Nephron progenitor cell (in vitro differentiated cells): Measurements from ENCODE around the gene BBS1.
A peak's percentile ranks its signal among the peaks of the same experiment; 100 is the strongest.

ENCODE experiments used
- DNase-seq: peaks from one replicate; pipeline ENCODE4 v3.0.0; 2021
- H3K27ac Mint-ChIP-seq: 2 replicates; pipeline ENCODE4 v1.8.0; 2021; ENCODE audit warnings: mild to moderate bottlenecking, moderate library complexity, mixed read lengths
- H3K27me3 Mint-ChIP-seq: 2 replicates; pipeline ENCODE4 v1.8.0; 2021; ENCODE audit warnings: mild to moderate bottlenecking, low read depth, mixed read lengths; ENCODE audit not compliant: poor library complexity
- H3K36me3 Mint-ChIP-seq: 2 replicates; pipeline ENCODE4 v1.8.0; 2021; ENCODE audit warnings: low read depth, mixed read lengths
- H3K4me1 Mint-ChIP-seq: 2 replicates; pipeline ENCODE4 v1.8.0; 2021; ENCODE audit warnings: mixed read lengths
- H3K4me3 Mint-ChIP-seq: 2 replicates; pipeline ENCODE4 v1.8.0; 2021; ENCODE audit warnings: mild to moderate bottlenecking, moderate library complexity, mixed read lengths
- H3K9me3 Mint-ChIP-seq: 2 replicates; pipeline ENCODE4 v1.8.0; 2021; ENCODE audit warnings: mild to moderate bottlenecking, moderate library complexity, mixed read lengths
- TF ChIP-seq, protein P1 (sequence below): fragments of 200-600 bp; sonication (generic); IDR thresholded peaks from 2 replicates; pipeline ENCODE4 v1.5.0; 2021; ENCODE audit warnings: antibody characterized with exemption

The BBS1 gene

GRCh38 chr11:66497206-66497605 lies 13.2 kb upstream of the BBS1 start:
- TF ChIP-seq, protein P1, sequence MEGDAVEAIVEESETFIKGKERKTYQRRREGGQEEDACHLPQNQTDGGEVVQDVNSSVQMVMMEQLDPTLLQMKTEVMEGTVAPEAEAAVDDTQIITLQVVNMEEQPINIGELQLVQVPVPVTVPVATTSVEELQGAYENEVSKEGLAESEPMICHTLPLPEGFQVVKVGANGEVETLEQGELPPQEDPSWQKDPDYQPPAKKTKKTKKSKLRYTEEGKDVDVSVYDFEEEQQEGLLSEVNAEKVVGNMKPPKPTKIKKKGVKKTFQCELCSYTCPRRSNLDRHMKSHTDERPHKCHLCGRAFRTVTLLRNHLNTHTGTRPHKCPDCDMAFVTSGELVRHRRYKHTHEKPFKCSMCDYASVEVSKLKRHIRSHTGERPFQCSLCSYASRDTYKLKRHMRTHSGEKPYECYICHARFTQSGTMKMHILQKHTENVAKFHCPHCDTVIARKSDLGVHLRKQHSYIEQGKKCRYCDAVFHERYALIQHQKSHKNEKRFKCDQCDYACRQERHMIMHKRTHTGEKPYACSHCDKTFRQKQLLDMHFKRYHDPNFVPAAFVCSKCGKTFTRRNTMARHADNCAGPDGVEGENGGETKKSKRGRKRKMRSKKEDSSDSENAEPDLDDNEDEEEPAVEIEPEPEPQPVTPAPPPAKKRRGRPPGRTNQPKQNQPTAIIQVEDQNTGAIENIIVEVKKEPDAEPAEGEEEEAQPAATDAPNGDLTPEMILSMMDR: no peak
- peaks cover 27% of the 10 kb centered on the region for H3K36me3 Mint-ChIP-seq
- H3K4me3 Mint-ChIP-seq: no peak overlapping the region
- no peaks in the 10 kb centered on the region for H3K27me3 Mint-ChIP-seq
- DNase-seq: no peak
- no peak overlapping the region for H3K27ac Mint-ChIP-seq
- H3K9me3 Mint-ChIP-seq: no peaks in the 10 kb centered on the region
- no peaks in the 10 kb centered on the region for H3K4me1 Mint-ChIP-seq

GRCh38 chr11:66498506-66498905 lies 11.9 kb upstream of the BBS1 start:
- no peaks in the 10 kb centered on the region for H3K4me1 Mint-ChIP-seq
- TF ChIP-seq, protein P1: no peak
- no peaks in the 10 kb centered on the region for H3K9me3 Mint-ChIP-seq
- no peak for DNase-seq
- no peak overlapping the region for H3K27ac Mint-ChIP-seq
- H3K4me3 Mint-ChIP-seq: no peak overlapping the region
- H3K27me3 Mint-ChIP-seq: no peaks in the 10 kb centered on the region
- peaks cover 21% of the 10 kb centered on the region for H3K36me3 Mint-ChIP-seq

DNA sequence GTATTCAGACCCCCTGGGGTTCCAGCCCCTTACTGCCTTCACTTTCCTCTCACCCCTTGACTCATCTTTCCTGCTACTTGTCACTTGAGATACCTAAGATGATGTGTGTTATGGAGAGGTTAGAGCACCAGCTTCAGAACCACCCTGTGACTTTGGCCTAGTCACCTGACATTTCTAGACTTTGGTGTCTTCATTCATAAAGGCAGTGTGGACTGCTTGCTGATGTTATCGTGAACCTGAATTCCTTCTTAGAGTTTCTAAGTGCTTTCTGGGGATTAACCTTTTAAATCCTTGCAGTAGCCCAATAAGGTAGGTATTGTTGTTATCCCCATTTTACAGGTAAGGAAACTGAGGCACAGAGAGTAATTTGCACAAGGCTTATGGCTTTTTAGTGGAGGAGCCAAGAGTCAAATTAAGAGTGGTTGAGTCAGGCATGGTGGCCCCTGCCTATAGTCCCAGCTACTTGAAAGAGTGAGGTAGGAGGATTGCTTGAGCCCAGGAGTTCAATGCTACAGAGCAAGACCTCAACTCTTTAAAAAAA lies 5.1 kb upstream of the BBS1 start:
- Mint-ChIP-seq H3K36me3 (peaks cover 20% of the 10 kb centered on the region), H3K9me3 (no peaks in the 10 kb centered on the region), H3K27ac (no peak overlapping the region), H3K27me3 (peaks cover 2% of the 10 kb centered on the region), H3K4me1 (no peaks in the 10 kb centered on the region), H3K4me3 (no peak overlapping the region)
- DNase-seq: no peak
- TF ChIP-seq, protein P1: no peak

- peaks cover 9% of the 10 kb centered on the region for H3K4me1 Mint-ChIP-seq
- TF ChIP-seq, protein P1: no peak
- peaks cover 5% of the 10 kb centered on the region for H3K27me3 Mint-ChIP-seq
- H3K9me3 Mint-ChIP-seq: no peaks in the 10 kb centered on the region
- H3K27ac Mint-ChIP-seq: peak overlapping the region; percentile 59
- H3K4me3 Mint-ChIP-seq: no peak overlapping the region
- no peak for DNase-seq
- H3K36me3 Mint-ChIP-seq: peaks cover 21% of the 10 kb centered on the region
Measured at GRCh38 chr11:66509131-66509561, 1.3 kb upstream of the BBS1 start.

- H3K4me1 Mint-ChIP-seq: peaks cover 9% of the 10 kb centered on the region
- no peak for DNase-seq
- TF ChIP-seq, protein P1: no peak
- H3K36me3 Mint-ChIP-seq: peaks cover 24% of the 10 kb centered on the region
- no peaks in the 10 kb centered on the region for H3K9me3 Mint-ChIP-seq
- peak overlapping the region; percentile 99 for H3K4me3 Mint-ChIP-seq
- H3K27me3 Mint-ChIP-seq: peaks cover 5% of the 10 kb centered on the region
- peak overlapping the region; percentile 92 for H3K27ac Mint-ChIP-seq
Measured at GRCh38 chr11:66510990-66511339, 530 bp downstream of the BBS1 start.

DNA sequence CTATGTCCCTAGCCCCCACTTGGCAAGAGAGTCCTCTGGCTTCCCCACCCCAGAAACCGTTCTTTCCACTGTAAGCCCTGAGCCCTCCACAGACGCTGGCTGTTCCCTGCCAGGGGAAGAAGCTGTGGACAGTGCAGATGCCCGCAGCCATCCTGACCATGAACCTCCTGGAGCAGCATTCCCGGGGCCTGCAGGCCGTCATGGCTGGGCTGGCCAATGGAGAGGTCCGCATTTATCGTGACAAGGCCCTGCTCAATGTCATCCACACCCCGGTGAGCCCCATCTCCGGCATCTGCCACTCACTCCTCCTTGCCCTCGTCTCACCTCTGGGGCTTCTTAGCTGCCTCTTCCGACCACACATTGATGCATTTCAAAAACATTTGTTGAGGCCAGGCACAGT lies 13.2 kb downstream of the BBS1 start:
- TF ChIP-seq, protein P1: no peak
- H3K36me3 Mint-ChIP-seq: peaks cover 57% of the 10 kb centered on the region
- no peaks in the 10 kb centered on the region for H3K27me3 Mint-ChIP-seq
- DNase-seq: no peak
- H3K4me3 Mint-ChIP-seq: no peak overlapping the region
- H3K27ac Mint-ChIP-seq: no peak overlapping the region
- no peaks in the 10 kb centered on the region for H3K9me3 Mint-ChIP-seq
- peaks cover 5% of the 10 kb centered on the region for H3K4me1 Mint-ChIP-seq
